ENCODE measurements around the gene TUSC2.
"Not testable (repeated sequence)": the region's sequence is repeated elsewhere in the genome, so short reads cannot be mapped to it uniquely, and the experiment has no call there.

Gene TUSC2

DNA sequence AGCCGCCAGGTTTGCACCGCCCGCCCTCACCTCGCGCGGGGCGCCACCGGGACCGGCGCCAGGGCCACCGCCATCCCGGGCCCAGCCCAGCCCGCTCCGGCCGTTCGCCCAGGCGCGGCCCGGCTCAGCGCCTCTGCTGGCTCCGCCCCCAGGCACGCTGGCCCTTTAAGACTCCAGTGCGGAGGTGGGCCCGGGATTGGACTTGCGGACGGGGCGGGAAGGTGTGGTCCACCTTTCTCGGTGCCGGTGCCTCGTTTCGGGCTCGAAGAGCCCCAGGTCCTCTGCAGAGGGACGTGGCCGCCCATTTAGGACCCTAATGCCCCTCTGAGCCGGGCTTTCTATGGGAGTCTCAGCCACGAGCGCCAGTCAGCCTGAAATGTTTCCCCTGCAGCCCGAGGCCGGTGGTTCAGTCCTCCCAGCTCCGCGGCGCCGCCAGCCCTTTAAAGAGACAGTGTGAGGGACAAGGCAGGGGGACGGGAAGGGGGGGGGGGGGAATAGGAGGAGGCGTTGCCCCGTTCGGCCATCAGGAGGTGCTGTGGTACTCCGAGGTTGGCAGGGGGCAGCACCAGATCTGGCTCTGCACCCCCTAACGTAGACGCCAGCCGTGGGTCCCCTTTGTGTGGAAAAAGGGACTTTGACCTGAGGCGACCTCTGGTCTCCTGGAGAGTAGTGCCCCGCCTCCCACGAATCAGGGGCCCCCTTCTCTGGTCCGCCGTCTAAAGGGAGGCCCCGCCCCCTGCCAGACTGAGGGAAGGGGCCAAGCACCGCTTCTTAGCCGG lies 6.5 kb downstream of the TUSC2 start:
- H3K4me3 ChIP-seq (ENCODE audit: low read length), result peak overlapping the region; percentile 98
- peak; percentile 79 for DNase-seq (ENCODE audit: low read depth, low spot score)

- DNase-seq (ENCODE audit: low read depth, low spot score), result no peak
- peak overlapping the region; percentile 98 for H3K4me3 ChIP-seq (ENCODE audit: low read length)
These were observed 7.1 kb downstream of the TUSC2 start for GRCh38 chr3:50320853-50321335.

- no peak for DNase-seq (ENCODE audit: low read depth, low spot score)
- H3K4me3 ChIP-seq (ENCODE audit: low read length), result peak overlapping the region; percentile 98
These were observed 8.0 kb downstream of the TUSC2 start for GRCh38 chr3:50319894-50320625.

- no peak overlapping the region for H3K4me3 ChIP-seq (ENCODE audit: low read length)
- no peak for DNase-seq (ENCODE audit: low read depth, low spot score)
These were observed 8.7 kb downstream of the TUSC2 start for GRCh38 chr3:50319181-50319893.

DNA sequence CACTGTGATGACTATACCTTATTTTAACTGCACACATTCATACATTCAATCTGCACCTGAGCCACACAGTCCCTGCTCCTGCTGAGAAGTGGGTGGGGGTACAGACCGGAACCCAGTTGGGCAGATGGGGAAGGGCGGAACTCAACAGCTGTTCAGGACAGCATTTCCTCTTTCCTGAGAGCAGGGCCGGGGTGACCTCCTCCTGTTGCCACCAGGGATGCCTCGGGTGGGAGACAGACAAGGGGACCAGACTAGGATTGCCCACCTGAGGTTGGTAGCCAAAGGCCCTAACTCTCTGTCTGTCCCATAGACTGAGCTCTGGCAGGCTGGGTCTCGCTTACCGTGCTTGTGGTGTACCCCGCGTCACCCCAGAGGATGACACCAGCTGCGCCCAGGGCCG lies 9.4 kb downstream of the TUSC2 start:
- H3K4me3 ChIP-seq (ENCODE audit: low read length), result no peak overlapping the region
- DNase-seq (ENCODE audit: low read depth, low spot score), result no peak

GRCh38 chr3:50318163-50318562 lies 9.9 kb downstream of the TUSC2 start:
- H3K4me3 ChIP-seq (ENCODE audit: low read length), result no peak overlapping the region

DNA sequence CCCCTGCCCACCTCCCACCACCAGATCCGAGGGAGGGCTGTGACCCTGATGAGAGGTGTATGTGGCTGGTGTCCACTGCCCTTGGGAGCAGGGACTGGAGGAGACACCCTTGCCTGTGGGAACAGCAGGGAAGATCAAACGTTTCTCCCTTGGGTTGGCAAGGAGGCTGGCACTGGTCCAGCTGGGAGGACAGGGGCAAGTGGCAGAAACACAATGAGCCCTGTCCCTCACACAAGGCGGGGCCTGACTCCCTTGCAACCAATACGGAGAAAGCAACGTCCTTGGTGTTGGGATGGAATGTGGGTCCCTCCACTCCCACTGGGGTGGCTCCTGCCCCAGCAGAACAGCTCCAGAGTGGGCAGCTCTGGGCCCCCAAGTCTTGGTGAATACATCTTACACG lies 10.7 kb downstream of the TUSC2 start:
- no peak overlapping the region for H3K4me3 ChIP-seq (ENCODE audit: low read length)
- DNase-seq (ENCODE audit: low read depth, low spot score), result no peak

More at GRCh38 chr3:50318163-50318562, 9.9 kb downstream of the TUSC2 start:
- DNase-seq (ENCODE audit: low read depth, low spot score), result no peak

DNA sequence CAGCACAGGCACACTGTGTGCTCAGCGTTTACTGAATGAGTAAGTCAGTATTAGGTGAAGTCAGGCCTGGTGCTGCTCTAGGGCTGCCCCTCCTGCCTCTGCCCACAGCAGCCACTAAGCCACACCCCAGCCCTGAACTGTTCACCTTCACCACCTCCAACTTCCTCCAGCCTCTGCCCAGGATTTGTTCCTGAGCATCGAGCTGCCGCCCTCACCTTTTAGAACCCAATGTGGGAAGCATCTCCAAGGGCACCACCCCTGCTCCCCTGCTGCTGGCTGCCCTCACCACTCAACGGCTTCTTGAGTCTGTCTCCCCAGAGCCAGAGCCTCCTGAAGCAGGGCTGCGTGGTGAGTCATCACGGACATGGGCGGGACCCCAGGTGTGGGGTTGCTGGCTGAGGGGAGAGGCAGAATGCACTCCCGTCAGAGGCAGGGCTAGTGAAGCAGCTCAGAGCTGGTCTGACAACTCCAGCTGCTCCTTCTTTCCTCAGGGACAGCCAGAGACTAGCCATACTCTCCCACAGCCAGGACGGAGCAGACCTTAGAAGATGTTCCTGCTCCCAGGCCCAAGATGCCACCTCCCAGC lies 11.3 kb downstream of the TUSC2 start:
- DNase-seq (ENCODE audit: low read depth, low spot score), result no peak

DNA sequence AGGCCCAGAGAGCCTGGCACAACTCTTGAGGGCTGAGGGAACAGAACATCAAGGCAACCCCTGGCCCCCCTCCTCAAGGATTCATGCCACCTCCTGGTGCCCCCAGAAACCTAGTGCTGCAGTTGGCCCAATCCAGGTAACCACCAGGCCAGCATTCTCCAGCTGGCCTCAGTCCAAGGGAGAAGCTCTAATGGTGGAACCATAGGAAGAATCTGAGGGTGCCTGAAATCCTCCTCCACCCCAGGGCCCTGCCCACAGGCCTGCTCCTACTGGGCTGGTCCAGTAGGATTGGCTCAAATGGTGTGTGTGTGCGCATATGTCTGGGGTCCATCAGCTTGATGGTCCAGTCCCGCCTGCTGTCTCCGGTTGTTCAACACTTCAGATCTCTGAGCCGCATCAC lies 13.2 kb downstream of the TUSC2 start:
- H3K4me3 ChIP-seq (ENCODE audit: low read length), result no peak overlapping the region
- no peak for DNase-seq (ENCODE audit: low read depth, low spot score)

More for the DNA sequence above, 11.3 kb downstream of the TUSC2 start:
- H3K4me3 ChIP-seq (ENCODE audit: low read length), result no peak overlapping the region

GRCh38 chr3:50314342-50314741 lies 13.7 kb downstream of the TUSC2 start:
- DNase-seq (ENCODE audit: low read depth, low spot score), result no peak
- no peak overlapping the region for H3K4me3 ChIP-seq (ENCODE audit: low read length)

GRCh38 chr3:50312041-50312440 lies 16.0 kb downstream of the TUSC2 start:
- not testable (repeated sequence) for H3K4me3 ChIP-seq (ENCODE audit: low read length); DNase-seq (ENCODE audit: low read depth, low spot score)

DNA sequence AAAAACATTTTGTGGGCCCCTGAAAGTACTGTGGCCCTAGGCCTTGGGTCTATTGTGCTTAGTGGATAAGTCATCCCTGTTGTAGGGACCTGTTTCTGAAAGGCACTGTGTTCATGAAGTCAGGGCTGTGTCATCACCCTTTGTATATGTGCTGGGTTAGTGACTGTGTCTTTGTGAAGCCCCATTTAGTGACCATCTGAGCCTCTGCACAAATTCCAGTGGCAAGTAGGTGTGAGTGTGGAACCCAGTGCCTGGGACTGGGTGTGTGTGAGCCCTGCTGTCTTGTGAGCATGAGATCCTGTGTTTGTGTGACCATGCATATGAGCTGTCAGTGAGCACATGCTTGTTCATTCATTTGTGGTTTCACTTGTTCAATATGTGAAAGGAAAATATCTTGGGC lies 23.4 kb downstream of the TUSC2 start:
- no peak overlapping the region for H3K4me3 ChIP-seq (ENCODE audit: low read length)
- no peak for DNase-seq (ENCODE audit: low read depth, low spot score)

DNA sequence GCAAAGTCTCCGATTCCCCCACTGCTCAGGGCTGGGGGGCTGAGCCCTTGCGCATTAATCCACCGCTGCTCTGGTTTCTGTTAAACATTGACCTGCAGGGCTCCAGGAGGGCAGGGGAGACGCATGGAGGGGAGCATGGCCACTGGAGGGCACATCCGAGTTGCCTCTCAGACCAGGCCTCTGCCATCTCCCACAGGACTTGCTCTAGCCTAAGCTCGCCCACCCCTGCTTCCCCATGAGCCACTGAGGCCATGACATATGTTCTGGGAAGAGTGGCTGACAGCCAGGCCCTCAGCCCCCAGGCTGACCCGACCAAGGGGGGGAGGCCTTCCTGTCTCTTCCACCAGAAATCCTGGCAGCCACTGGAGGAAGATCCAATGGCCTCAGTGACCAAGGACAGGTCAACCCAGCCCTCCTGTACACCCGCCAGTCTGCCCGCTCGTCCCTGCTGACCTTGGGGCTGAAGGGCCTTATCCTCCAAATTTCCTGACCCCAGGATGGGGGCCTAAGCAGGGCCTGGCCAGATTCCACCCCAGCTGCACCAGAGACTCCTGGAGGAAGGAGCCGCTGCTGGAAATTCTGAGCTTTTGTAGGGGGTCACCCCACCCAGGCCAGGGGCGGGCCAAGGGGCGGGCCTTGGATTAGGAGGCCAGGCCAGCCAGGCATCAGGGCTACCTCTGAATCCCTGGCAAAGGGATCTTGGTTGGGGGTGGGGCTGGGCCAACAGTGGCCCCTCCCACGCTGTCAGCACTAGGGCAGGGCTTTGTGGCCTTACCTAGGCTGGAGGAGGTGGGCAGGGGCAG lies 24.8 kb downstream of the TUSC2 start, which contains the start of gene HYAL1:
Gene HYAL1 (minus strand): TSS at position 562 of the 803 bp plus-strand sequence. CDS start 618 bp downstream, outside the sequence.
- no peak within 1 kb of the TSS for H3K4me3 ChIP-seq (ENCODE audit: low read length)
- no peak for DNase-seq (ENCODE audit: low read depth, low spot score)

DNA sequence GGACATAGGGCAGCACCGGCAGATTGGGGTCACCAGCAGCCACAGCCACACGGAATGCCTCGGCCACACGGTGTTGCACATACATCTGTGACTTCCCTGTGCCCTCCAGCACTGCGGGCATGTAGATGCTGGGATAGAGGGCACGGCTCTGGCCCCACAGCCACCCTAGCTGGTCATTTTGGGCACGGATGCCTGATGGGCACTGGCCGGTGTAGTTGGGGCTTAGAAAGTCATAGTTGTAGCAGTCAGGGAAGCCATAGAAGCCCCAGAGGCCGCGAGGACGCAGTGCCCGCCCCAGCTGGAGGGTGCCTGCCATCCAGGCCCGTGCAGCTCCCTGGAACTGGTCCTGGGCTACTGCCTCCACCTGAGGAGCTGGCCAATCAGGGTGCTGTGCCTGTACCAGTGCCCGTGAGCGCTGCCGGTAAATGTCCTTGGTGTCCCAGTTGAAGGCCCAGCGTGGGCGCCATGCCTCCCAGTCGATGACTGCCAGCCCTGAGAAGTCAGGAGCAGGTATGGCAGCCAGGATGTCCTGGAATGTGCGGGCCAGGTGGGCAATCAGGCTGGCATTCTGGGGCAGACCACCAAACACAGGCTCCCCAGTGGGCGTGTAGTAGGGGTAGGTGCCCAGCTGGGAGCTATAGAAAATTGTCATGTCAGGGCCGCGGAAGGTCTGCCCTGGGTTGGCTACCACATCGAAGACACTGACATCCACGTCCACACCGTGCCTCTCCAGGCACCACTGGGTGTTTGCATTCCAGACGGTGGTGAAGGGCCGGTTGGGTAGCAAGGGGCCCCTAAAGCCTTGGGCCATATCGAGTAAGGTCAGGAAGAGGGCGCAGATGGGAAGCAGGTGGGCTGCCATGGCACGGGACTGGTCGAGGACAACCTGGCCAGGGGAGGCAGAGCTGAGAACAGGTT lies 25.7 kb downstream of the TUSC2 start:
- DNase-seq (ENCODE audit: low read depth, low spot score), result no peak
- no peak overlapping the region for H3K4me3 ChIP-seq (ENCODE audit: low read length)

GRCh38 chr3:50300681-50301254 lies 27.3 kb downstream of the TUSC2 start:
- DNase-seq (ENCODE audit: low read depth, low spot score), result no peak
- H3K4me3 ChIP-seq (ENCODE audit: low read length), result no peak overlapping the region

DNA sequence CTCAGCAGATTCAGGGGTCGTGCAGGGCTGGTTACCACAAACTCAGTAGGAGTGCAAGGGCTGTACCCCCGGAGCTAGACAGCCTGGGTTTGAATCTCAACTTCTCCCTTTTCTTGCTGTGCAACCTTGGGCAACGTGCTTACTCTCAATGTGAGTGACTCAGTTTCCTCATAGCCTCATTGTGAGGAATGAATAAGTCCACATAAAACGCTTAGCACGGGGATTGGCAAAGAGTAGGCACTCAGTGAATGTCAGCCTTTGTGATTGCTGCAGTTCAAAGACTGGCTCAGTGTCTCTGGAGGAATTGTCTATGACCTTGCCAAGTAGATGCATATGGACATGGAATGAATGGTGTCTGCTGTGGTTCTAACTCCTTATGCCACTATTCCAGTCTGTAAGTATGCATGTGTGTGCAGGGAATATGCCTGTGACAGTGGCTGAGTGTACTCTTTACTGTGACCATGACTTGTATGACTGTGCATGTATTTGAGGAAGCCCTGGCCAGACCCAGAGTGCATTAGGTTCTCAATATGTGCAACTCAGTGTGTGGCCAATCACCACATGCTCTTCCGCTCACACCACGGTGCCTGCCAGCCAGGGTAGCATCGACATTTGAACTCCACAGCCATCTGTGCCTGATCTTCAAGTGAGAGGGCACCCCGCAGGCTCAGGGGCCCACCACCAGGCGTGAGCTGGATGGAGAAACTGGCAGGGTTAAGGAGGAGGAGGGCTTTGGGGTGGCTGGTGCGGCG lies 27.9 kb downstream of the TUSC2 start:
- DNase-seq (ENCODE audit: low read depth, low spot score), result no peak
- peak overlapping the region; percentile 71 for H3K4me3 ChIP-seq (ENCODE audit: low read length)

DNA sequence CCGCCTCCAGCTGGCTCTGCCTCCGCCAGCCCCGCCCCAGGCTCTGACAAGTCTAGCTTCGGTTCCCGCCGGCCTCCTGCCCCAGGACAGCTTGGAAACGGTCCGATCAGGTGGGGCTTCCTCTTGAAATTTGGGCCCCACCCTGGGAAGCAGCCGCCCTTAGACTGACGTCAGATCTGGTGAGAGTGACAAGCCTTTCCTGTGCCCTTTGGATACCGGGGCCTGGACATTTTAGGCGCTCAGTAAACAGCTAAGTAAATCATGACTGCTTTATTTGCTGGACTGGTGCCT lies 28.4 kb downstream of the TUSC2 start:
- DNase-seq (ENCODE audit: low read depth, low spot score), result no peak
- peak overlapping the region; percentile 71 for H3K4me3 ChIP-seq (ENCODE audit: low read length)
